Calu3 (cell line): ENCODE measurements around the gene EPB42. TPM values are rescaled to one million over a fixed set of nuclear protein-coding genes. Genes with fewer than 3 reads are reported as not detected.

Source experiments
- BruUV-seq: library from RNA; stranded (reverse); fragments of 400-500 nt; replicated peaks from 2 replicates; lab custom pipeline; 2021; lab: Mats Ljungman, UMichigan
- CTCF ChIA-PET: fragments of 300-600 bp; sonication (Branson Sonifier 250); formaldehyde crosslinking; loops from one replicate; lab custom pipeline; 2022; ENCODE audit warnings: antibody characterized with exemption; lab: Charles Lee
- DNase-seq: peaks from one replicate; pipeline ENCODE4 v3.0.0; 2022
- H3K27ac Mint-ChIP-seq: one replicate; pipeline ENCODE4 v1.8.0; 2022; ENCODE audit warnings: mixed read lengths; ENCODE audit not compliant: unreplicated experiment
- H3K27me3 Mint-ChIP-seq: one replicate; pipeline ENCODE4 v1.8.0; 2022; ENCODE audit warnings: mixed read lengths; ENCODE audit not compliant: unreplicated experiment
- H3K36me3 Mint-ChIP-seq: one replicate; pipeline ENCODE4 v1.8.0; 2022; ENCODE audit warnings: mild to moderate bottlenecking, moderate library complexity, mixed read lengths; ENCODE audit not compliant: insufficient read depth, unreplicated experiment
- H3K4me1 Mint-ChIP-seq: one replicate; pipeline ENCODE4 v1.8.0; 2022; ENCODE audit warnings: mild to moderate bottlenecking, low read depth, mixed read lengths; ENCODE audit not compliant: unreplicated experiment
- H3K4me3 Mint-ChIP-seq: one replicate; pipeline ENCODE4 v1.8.0; 2022; ENCODE audit warnings: mild to moderate bottlenecking, low read depth, moderate library complexity, mixed read lengths; ENCODE audit not compliant: unreplicated experiment
- H3K9me3 Mint-ChIP-seq: one replicate; pipeline ENCODE4 v1.8.0; 2022; ENCODE audit warnings: low read depth, mixed read lengths; ENCODE audit not compliant: unreplicated experiment
- CTCF ChIP-seq: fragments of 200-600 bp; IDR thresholded peaks from one replicate; pipeline ENCODE4 v1.8.0; 2022; ENCODE audit warnings: antibody characterized with exemption; ENCODE audit not compliant: unreplicated experiment
- intact Hi-C: fragments of 100-400 bp; cut with micrococcal nuclease; formaldehyde crosslinking; loops from one replicate; pipeline ENCODE4 v1.10.0; 2022; ENCODE audit not compliant: unreplicated experiment
- total RNA-seq: library from RNA; stranded (reverse); gene quantifications from 2 replicates; pipeline ENCODE4 v1.2.3, GENCODE V29; 2022

The EPB42 gene
- total RNA-seq, 1 experiment from 2014 or later = not detected

GRCh38 chr15:43221422-43221821 lies 604 bp upstream of the EPB42 start:
- Mint-ChIP-seq H3K9me3 (no peaks in the 10 kb centered on the region), H3K27me3 (peaks cover 32% of the 10 kb centered on the region), H3K4me1 (no peaks in the 10 kb centered on the region), H3K36me3 (no peaks in the 10 kb centered on the region), H3K27ac (no peak overlapping the region), H3K4me3 (no peak overlapping the region)
- no TSS peak for BruUV-seq
- intact Hi-C loops = no loop called here
- CTCF ChIA-PET = no interaction called here
- no peak for TF ChIP-seq CTCF
- no peak for DNase-seq

- no peak overlapping the region for H3K27ac Mint-ChIP-seq
- no peaks in the 10 kb centered on the region for H3K36me3 Mint-ChIP-seq
- H3K9me3 Mint-ChIP-seq = no peaks in the 10 kb centered on the region
- peaks cover 32% of the 10 kb centered on the region for H3K27me3 Mint-ChIP-seq
- intact Hi-C loops = no loop called here
- CTCF ChIA-PET = interaction anchor here (0.7 kb wide), 1 partner anchor 148 kb away, joined by 3 read pairs; no protein-coding TSS in a partner anchor
- H3K4me1 Mint-ChIP-seq = no peaks in the 10 kb centered on the region
- no peak for TF ChIP-seq CTCF
- H3K4me3 Mint-ChIP-seq = no peak overlapping the region
- no TSS peak for BruUV-seq
- DNase-seq = no peak
Measured at GRCh38 chr15:43219929-43220928, 589 bp downstream of the EPB42 start.

GRCh38 chr15:43218908-43219706 lies 1.7 kb downstream of the EPB42 start:
- CTCF ChIA-PET = interaction anchor here (0.7 kb wide), 1 partner anchor 147 kb away, joined by 3 read pairs; no protein-coding TSS in a partner anchor
- H3K9me3 Mint-ChIP-seq = no peaks in the 10 kb centered on the region
- no peak for DNase-seq
- no TSS peak for BruUV-seq
- no peak for TF ChIP-seq CTCF
- H3K4me1 Mint-ChIP-seq = no peaks in the 10 kb centered on the region
- peaks cover 32% of the 10 kb centered on the region for H3K27me3 Mint-ChIP-seq
- H3K36me3 Mint-ChIP-seq = no peaks in the 10 kb centered on the region
- intact Hi-C loops = no loop called here
- H3K27ac Mint-ChIP-seq = no peak overlapping the region
- no peak overlapping the region for H3K4me3 Mint-ChIP-seq

GRCh38 chr15:43215961-43216360 lies 4.9 kb downstream of the EPB42 start:
- Mint-ChIP-seq H3K36me3 (no peaks in the 10 kb centered on the region), H3K9me3 (no peaks in the 10 kb centered on the region), H3K4me3 (no peak overlapping the region), H3K27me3 (peaks cover 35% of the 10 kb centered on the region), H3K4me1 (no peaks in the 10 kb centered on the region), H3K27ac (no peak overlapping the region)
- TF ChIP-seq CTCF = no peak
- no TSS peak for BruUV-seq
- intact Hi-C loops = no loop called here
- no peak for DNase-seq
- CTCF ChIA-PET = interaction anchor here (1.2 to 1.4 kb wide), 2 partner anchors 9 to 11 kb away, joined by 3 read pairs; no protein-coding TSS in a partner anchor
